K562 (cell line): ENCODE data around the gene PLEKHS1. TPM values are rescaled to one million over a fixed set of nuclear protein-coding genes. Genes with fewer than 3 reads are reported as not detected.

Experiments used
- AFF4 ChIP-seq: sonication (generic); formaldehyde crosslinking; IDR thresholded peaks from 2 replicates; pipeline ENCODE4 v1.8.0; 2023; ENCODE audit warnings: mild to moderate bottlenecking, missing genetic modification reagents
- ATF1 ChIP-seq, 2 experiments: fragments of 450-650 bp in 1 of 2; IDR thresholded peaks; 2 replicates each; pipeline ENCODE4 v1.6.1; 2016; ENCODE audit warnings: missing compliant biosample characterization in 1 of 2, missing genetic modification characterization in 1 of 2
- FOS ChIP-seq: IDR thresholded peaks from 3 replicates; pipeline ENCODE4 v1.6.1; 2011; ENCODE audit not compliant: insufficient read length; ENCODE audit errors: extremely low read depth
- MNT ChIP-seq, 2 experiments: fragments of 450-650 bp; conservative IDR thresholded peaks; 2 replicates each; pipeline ENCODE4 v1.6.1; 2017; ENCODE audit warnings: mild to moderate bottlenecking in 2 of 2, moderate library complexity in 2 of 2
- NFIC ChIP-seq: fragments of 450-650 bp; IDR thresholded peaks from 2 replicates; pipeline ENCODE4 v1.6.1; 2017; ENCODE audit warnings: mild to moderate bottlenecking, inconsistent platforms
- ZNF436 ChIP-seq: fragments of 250-450, 450-650 bp; sonication (Bioruptor Pico); formaldehyde crosslinking; IDR thresholded peaks from 2 replicates; pipeline ENCODE4 v1.7.0; 2020; ENCODE audit warnings: mild to moderate bottlenecking
- polyA plus RNA-seq, 8 experiments: library from polyadenylated mRNA; depleted of rRNA in 4 of 8; stranded (reverse) in 5 of 8; unstranded in 3 of 8; fragments of >200 nt; fragmentation: Nextera tagmentation in 2 of 8; fragmentation: Illumina TruSeq in 1 of 8; extraction: Ambion mirVana in 2 of 8; extraction: Trizol in 1 of 8; gene quantifications; 2 replicates each; pipeline versions ENCODE4 v1.2.1 to v1.2.3, GENCODE V29; 2011 to 2014; ENCODE audit warnings: inconsistent platforms in 1 of 8, missing spikeins in 1 of 8
- total RNA-seq, 7 experiments: library from RNA; depleted of rRNA in 6 of 7; stranded (reverse); fragments of >200 nt in 6 of 7; fragmentation: Illumina TruSeq in 2 of 7; extraction: Trizol in 2 of 7; gene quantifications; 2 replicates each; pipeline versions ENCODE4 v1.2.1 to v1.2.3, GENCODE V29; 2011 to 2021; ENCODE audit warnings: low replicate concordance in 1 of 7
- TF ChIP-seq, protein P1 (sequence below): fragments of 450-650 bp; IDR thresholded peaks from 2 replicates; pipeline ENCODE4 v1.6.1; 2018; ENCODE audit warnings: mild to moderate bottlenecking, low read depth; ENCODE audit not compliant: partially characterized antibody
- TF ChIP-seq, protein P2 (sequence below), 2 experiments: fragments of 450-650 bp; IDR thresholded peaks; 2 replicates each; pipeline ENCODE4 v1.6.1; 2016; ENCODE audit warnings: mild to moderate bottlenecking in 2 of 2, borderline replicate concordance in 1 of 2, low read depth in 1 of 2, moderate library complexity in 1 of 2

The PLEKHS1 gene
- total and polyA plus RNA-seq, 9 of the 15 experiments (the other 6 are each of a cell fraction or from before 2014, with no cell fraction given), result not detected

DNA sequence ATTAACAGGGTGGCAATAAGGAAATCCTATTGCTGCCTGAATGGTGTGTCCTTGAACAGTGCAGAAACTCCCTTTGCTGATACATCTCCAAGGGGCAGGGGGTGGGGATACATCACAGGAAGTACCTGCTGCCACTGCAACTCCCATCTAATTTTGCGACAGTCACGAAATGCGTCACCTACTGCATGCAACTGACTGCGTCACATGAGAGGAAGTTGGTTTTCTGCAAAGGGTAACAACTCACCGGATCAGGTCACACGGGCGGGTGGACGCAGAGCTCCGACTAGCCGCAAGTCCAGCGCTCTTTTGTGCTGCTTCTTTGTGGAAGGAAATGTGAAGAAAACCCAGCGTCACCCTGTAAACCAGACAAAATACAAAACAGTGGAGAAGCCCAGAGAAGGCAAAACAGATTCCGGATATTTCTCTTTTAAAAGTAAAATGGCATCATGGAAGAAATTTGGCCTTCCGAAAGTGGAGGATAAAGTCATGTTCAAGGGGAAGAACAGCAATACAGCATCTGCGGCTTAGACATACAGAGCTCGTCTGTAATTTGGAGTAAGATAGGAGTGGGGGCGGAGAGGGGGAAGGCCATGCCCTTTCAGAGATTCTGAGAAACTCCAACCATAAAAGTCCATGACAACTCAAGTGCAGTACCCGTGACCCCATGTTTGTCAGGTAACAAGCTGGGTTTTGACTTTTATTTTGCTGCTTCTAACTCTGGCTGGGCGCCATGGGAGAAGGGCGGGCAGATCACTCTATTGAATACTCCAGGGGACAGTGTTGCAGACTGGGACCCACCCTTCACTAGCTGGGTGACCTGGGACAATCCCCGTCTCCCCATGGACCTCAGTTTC lies 32.3 kb upstream of the PLEKHS1 start (continued):
- TF ChIP-seq, protein P1, sequence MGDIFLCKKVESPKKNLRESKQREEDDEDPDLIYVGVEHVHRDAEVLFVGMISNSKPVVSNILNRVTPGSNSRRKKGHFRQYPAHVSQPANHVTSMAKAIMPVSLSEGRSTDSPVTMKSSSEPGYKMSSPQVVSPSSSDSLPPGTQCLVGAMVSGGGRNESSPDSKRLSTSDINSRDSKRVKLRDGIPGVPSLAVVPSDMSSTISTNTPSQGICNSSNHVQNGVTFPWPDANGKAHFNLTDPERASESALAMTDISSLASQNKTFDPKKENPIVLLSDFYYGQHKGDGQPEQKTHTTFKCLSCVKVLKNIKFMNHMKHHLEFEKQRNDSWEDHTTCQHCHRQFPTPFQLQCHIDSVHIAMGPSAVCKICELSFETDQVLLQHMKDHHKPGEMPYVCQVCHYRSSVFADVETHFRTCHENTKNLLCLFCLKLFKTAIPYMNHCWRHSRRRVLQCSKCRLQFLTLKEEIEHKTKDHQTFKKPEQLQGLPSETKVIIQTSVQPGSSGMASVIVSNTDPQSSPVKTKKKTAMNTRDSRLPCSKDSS, result no peak
- TF ChIP-seq ATF1 (CRISPR knock-in tag; IDR thresholded peaks at IDR 0.05) (peak; percentile 31; the same call in 1 of the 2 replicates), ATF1 (tag; IDR thresholded peaks at IDR 0.05) (peak; percentile 92), ZNF436 (CRISPR knock-in tag) (no peak), NFIC (0 out of 2 replicates have a peak, but pooled peaks have one; percentile 34), MNT (conservative IDR thresholded peaks at IDR 0.05) (0 out of 4 replicates have a peak, but pooled peaks of 1 of the 2 experiments have one; percentile 27), AFF4 (no peak), FOS (no peak)
- TF ChIP-seq, protein P2, sequence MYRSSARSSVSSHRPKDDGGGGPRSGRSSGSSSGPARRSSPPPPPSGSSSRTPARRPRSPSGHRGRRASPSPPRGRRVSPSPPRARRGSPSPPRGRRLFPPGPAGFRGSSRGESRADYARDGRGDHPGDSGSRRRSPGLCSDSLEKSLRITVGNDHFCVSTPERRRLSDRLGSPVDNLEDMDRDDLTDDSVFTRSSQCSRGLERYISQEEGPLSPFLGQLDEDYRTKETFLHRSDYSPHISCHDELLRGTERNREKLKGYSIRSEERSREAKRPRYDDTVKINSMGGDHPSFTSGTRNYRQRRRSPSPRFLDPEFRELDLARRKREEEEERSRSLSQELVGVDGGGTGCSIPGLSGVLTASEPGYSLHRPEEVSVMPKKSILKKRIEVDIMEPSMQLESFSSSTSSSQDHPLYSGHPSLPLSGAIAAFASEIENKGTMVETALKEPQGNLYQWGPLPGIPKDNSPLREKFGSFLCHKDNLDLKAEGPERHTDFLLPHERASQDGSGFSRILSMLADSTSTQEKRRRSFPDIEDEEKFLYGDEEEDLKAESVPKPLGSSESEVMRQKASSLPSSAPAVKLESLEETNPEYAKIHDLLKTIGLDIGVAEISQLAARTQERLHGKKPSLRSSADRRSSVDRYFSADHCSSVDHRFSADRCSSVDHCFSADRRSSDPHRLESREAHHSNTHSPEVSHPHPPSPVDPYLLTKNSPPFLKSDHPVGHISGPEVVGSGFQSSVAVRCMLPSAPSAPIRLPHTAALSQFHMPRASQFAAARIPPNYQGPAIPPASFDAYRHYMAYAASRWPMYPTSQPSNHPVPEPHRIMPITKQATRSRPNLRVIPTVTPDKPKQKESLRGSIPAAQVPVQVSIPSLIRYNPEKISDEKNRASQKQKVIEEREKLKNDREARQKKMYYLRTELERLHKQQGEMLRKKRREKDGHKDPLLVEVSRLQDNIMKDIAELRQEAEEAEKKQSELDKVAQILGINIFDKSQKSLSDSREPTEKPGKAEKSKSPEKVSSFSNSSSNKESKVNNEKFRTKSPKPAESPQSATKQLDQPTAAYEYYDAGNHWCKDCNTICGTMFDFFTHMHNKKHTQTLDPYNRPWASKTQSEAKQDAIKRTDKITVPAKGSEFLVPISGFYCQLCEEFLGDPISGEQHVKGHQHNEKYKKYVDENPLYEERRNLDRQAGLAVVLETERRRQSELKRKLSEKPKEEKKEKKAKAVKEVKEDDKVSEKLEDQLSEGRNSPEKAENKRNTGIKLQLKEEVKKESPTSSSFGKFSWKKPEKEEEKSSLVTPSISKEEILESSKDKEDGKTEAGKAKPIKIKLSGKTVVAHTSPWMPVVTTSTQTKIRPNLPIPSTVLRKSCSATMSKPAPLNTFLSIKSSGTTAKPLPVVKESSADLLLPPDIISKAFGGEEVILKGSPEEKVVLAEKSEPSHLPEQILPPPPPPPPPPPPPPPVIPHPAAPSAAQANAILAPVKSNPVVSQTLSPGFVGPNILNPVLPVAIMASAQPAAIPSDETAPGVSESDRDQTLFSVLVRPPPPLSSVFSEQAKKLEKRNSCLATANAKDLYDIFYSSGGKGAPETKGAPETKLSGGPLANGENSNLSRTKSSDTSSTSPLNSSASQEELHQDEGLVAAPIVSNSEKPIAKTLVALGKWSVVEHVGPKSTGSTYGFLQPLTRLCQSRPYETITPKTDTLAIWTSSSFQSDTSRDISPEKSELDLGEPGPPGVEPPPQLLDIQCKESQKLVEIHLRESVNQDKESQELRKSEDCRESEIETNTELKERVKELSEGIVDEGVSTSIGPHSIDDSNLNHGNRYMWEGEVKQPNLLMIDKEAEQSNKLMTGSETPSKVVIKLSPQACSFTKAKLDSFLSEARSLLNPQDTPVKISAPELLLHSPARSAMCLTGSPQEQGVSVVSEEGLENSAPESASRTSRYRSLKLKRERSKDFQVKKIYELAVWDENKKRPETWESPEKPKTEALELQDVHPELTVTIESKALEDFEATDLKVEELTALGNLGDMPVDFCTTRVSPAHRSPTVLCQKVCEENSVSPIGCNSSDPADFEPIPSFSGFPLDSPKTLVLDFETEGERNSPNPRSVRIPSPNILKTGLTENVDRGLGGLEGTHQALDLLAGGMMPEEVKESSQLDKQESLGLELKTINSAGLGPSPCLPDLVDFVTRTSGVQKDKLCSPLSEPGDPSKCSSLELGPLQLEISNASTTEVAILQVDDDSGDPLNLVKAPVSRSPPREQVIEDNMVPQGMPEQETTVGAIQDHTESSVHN (IDR thresholded peaks at IDR 0.05; ENCODE audit: borderline replicate concordance in 1 of 2, low read depth in 1 of 2), result no peak
